Measurements from ENCODE around the gene VIPR1. TPM values are rescaled to one million over a fixed set of nuclear protein-coding genes. Genes with fewer than 3 reads are reported as not detected.

The VIPR1 gene
- total and polyA plus RNA-seq, 2 donors, result 1.8 to 4.4 TPM

GRCh38 chr3:42505849-42506410, 3.5 kb downstream of the VIPR1 start:
- peaks cover 4 to 32% of the 10 kb centered on the region in 2 donors for H3K4me1 ChIP-seq (ENCODE audit: control insufficient read depth in 2 of 2, insufficient read depth in 2 of 2, low read length in 2 of 2)
- H3K9me3 ChIP-seq (ENCODE audit: control insufficient read depth in 2 of 2, insufficient read depth in 1 of 2, low read length in 1 of 2), result peaks cover 0 to 5% of the 10 kb centered on the region in 2 donors
- DNase-seq (ENCODE audit: low read depth in 6 of 9, low spot score in 9 of 9), result no peak
- H3K36me3 ChIP-seq (ENCODE audit: control insufficient read depth in 2 of 2, insufficient read depth in 2 of 2, low read length in 1 of 2), result no peaks in the 10 kb centered on the region
- peaks cover 18 to 24% of the 10 kb centered on the region in 2 donors for H3K27me3 ChIP-seq (ENCODE audit: control insufficient read depth in 2 of 2, insufficient read depth in 1 of 2, low read length in 1 of 2)
- no peak overlapping the region for H3K27ac ChIP-seq (ENCODE audit: low read depth in 1 of 2, low read length in 1 of 2)
- H3K4me3 ChIP-seq (ENCODE audit: low read length in 2 of 2), result no peak overlapping the region
- WGBS, result 94% methylated on average over 4 of the region's 4 CpGs

GRCh38 chr3:42507252-42507651, 4.8 kb downstream of the VIPR1 start:
- peaks cover 0 to 20% of the 10 kb centered on the region in 2 donors for H3K4me1 ChIP-seq (ENCODE audit: control insufficient read depth in 2 of 2, insufficient read depth in 2 of 2, low read length in 2 of 2)
- peaks cover 0 to 5% of the 10 kb centered on the region in 2 donors for H3K9me3 ChIP-seq (ENCODE audit: control insufficient read depth in 2 of 2, insufficient read depth in 1 of 2, low read length in 1 of 2)
- H3K27me3 ChIP-seq (ENCODE audit: control insufficient read depth in 2 of 2, insufficient read depth in 1 of 2, low read length in 1 of 2), result peaks cover 4 to 10% of the 10 kb centered on the region in 2 donors
- no peak overlapping the region for H3K27ac ChIP-seq (ENCODE audit: low read depth in 1 of 2, low read length in 1 of 2)
- WGBS, result 56% methylated on average over 7 of the region's 7 CpGs
- DNase-seq (ENCODE audit: low read depth in 6 of 9, low spot score in 9 of 9), result peak in 1 of 9 donors; percentile 22
- no peak overlapping the region for H3K4me3 ChIP-seq (ENCODE audit: low read length in 2 of 2)
- H3K36me3 ChIP-seq (ENCODE audit: control insufficient read depth in 2 of 2, insufficient read depth in 2 of 2, low read length in 1 of 2), result no peaks in the 10 kb centered on the region

- DNase-seq (ENCODE audit: low read depth in 6 of 9, low spot score in 9 of 9), result peak in 1 of 9 donors; percentile 13
- WGBS, result 38% methylated on average over 6 of the region's 6 CpGs
- Histone ChIP-seq H3K4me1 (ENCODE audit: control insufficient read depth in 2 of 2, insufficient read depth in 2 of 2, low read length in 2 of 2) (peaks cover 0 to 18% of the 10 kb centered on the region in 2 donors), H3K9me3 (ENCODE audit: control insufficient read depth in 2 of 2, insufficient read depth in 1 of 2, low read length in 1 of 2) (peaks cover 0 to 5% of the 10 kb centered on the region in 2 donors), H3K4me3 (ENCODE audit: low read length in 2 of 2) (no peak overlapping the region), H3K36me3 (ENCODE audit: control insufficient read depth in 2 of 2, insufficient read depth in 2 of 2, low read length in 1 of 2) (no peaks in the 10 kb centered on the region), H3K27ac (ENCODE audit: low read depth in 1 of 2, low read length in 1 of 2) (no peak overlapping the region), H3K27me3 (ENCODE audit: control insufficient read depth in 2 of 2, insufficient read depth in 1 of 2, low read length in 1 of 2) (peaks cover 2 to 6% of the 10 kb centered on the region in 2 donors)
Measured at GRCh38 chr3:42507761-42508335, 5.4 kb downstream of the VIPR1 start.

- peaks cover 0 to 5% of the 10 kb centered on the region in 2 donors for H3K9me3 ChIP-seq (ENCODE audit: control insufficient read depth in 2 of 2, insufficient read depth in 1 of 2, low read length in 1 of 2)
- no peaks in the 10 kb centered on the region for H3K36me3 ChIP-seq (ENCODE audit: control insufficient read depth in 2 of 2, insufficient read depth in 2 of 2, low read length in 1 of 2)
- no peak for DNase-seq (ENCODE audit: low read depth in 6 of 9, low spot score in 9 of 9)
- H3K4me3 ChIP-seq (ENCODE audit: low read length in 2 of 2), result no peak overlapping the region
- no peaks in the 10 kb centered on the region for H3K27me3 ChIP-seq (ENCODE audit: control insufficient read depth in 2 of 2, insufficient read depth in 1 of 2, low read length in 1 of 2)
- peaks cover 0 to 14% of the 10 kb centered on the region in 2 donors for H3K4me1 ChIP-seq (ENCODE audit: control insufficient read depth in 2 of 2, insufficient read depth in 2 of 2, low read length in 2 of 2)
- no peak overlapping the region for H3K27ac ChIP-seq (ENCODE audit: low read depth in 1 of 2, low read length in 1 of 2)
- 98% methylated on average over 4 of the region's 4 CpGs for WGBS
Measured at GRCh38 chr3:42508562-42508961, 6.1 kb downstream of the VIPR1 start.

- Histone ChIP-seq H3K27ac (ENCODE audit: low read depth in 1 of 2, low read length in 1 of 2) (no peak overlapping the region), H3K4me1 (ENCODE audit: control insufficient read depth in 2 of 2, insufficient read depth in 2 of 2, low read length in 2 of 2) (peaks cover 0 to 14% of the 10 kb centered on the region in 2 donors), H3K4me3 (ENCODE audit: low read length in 2 of 2) (no peak overlapping the region), H3K27me3 (ENCODE audit: control insufficient read depth in 2 of 2, insufficient read depth in 1 of 2, low read length in 1 of 2) (no peaks in the 10 kb centered on the region), H3K9me3 (ENCODE audit: control insufficient read depth in 2 of 2, insufficient read depth in 1 of 2, low read length in 1 of 2) (peaks cover 0 to 5% of the 10 kb centered on the region in 2 donors), H3K36me3 (ENCODE audit: control insufficient read depth in 2 of 2, insufficient read depth in 2 of 2, low read length in 1 of 2) (no peaks in the 10 kb centered on the region)
- DNase-seq (ENCODE audit: low read depth in 6 of 9, low spot score in 9 of 9), result no peak
- WGBS, result 88% methylated on average over 3 of the region's 3 CpGs
Measured at GRCh38 chr3:42509111-42509510, 6.7 kb downstream of the VIPR1 start.

- WGBS, result 96% methylated on average over 4 of the region's 4 CpGs
- Histone ChIP-seq H3K4me1 (ENCODE audit: control insufficient read depth in 2 of 2, insufficient read depth in 2 of 2, low read length in 2 of 2) (peaks cover 0 to 14% of the 10 kb centered on the region in 2 donors), H3K4me3 (ENCODE audit: low read length in 2 of 2) (no peak overlapping the region), H3K36me3 (ENCODE audit: control insufficient read depth in 2 of 2, insufficient read depth in 2 of 2, low read length in 1 of 2) (no peaks in the 10 kb centered on the region), H3K27me3 (ENCODE audit: control insufficient read depth in 2 of 2, insufficient read depth in 1 of 2, low read length in 1 of 2) (no peaks in the 10 kb centered on the region), H3K9me3 (ENCODE audit: control insufficient read depth in 2 of 2, insufficient read depth in 1 of 2, low read length in 1 of 2) (peaks cover 0 to 5% of the 10 kb centered on the region in 2 donors), H3K27ac (ENCODE audit: low read depth in 1 of 2, low read length in 1 of 2) (no peak overlapping the region)
- DNase-seq (ENCODE audit: low read depth in 6 of 9, low spot score in 9 of 9), result no peak
Measured at GRCh38 chr3:42510325-42510724, 7.9 kb downstream of the VIPR1 start.

GRCh38 chr3:42511201-42511600, 8.8 kb downstream of the VIPR1 start:
- H3K27ac ChIP-seq (ENCODE audit: low read depth in 1 of 2, low read length in 1 of 2), result no peak overlapping the region
- H3K27me3 ChIP-seq (ENCODE audit: control insufficient read depth in 2 of 2, insufficient read depth in 1 of 2, low read length in 1 of 2), result no peaks in the 10 kb centered on the region
- H3K4me3 ChIP-seq (ENCODE audit: low read length in 2 of 2), result no peak overlapping the region
- H3K36me3 ChIP-seq (ENCODE audit: control insufficient read depth in 2 of 2, insufficient read depth in 2 of 2, low read length in 1 of 2), result no peaks in the 10 kb centered on the region
- no peak for DNase-seq (ENCODE audit: low read depth in 6 of 9, low spot score in 9 of 9)
- H3K9me3 ChIP-seq (ENCODE audit: control insufficient read depth in 2 of 2, insufficient read depth in 1 of 2, low read length in 1 of 2), result no peaks in the 10 kb centered on the region
- peaks cover 0 to 14% of the 10 kb centered on the region in 2 donors for H3K4me1 ChIP-seq (ENCODE audit: control insufficient read depth in 2 of 2, insufficient read depth in 2 of 2, low read length in 2 of 2)
- 98% methylated on average over 1 of the region's 1 CpG for WGBS

GRCh38 chr3:42511736-42512135, 9.3 kb downstream of the VIPR1 start:
- H3K27me3 ChIP-seq (ENCODE audit: control insufficient read depth in 2 of 2, insufficient read depth in 1 of 2, low read length in 1 of 2), result no peaks in the 10 kb centered on the region
- WGBS, result 51% methylated on average over 2 of the region's 2 CpGs
- DNase-seq (ENCODE audit: low read depth in 6 of 9, low spot score in 9 of 9), result no peak
- no peak overlapping the region for H3K27ac ChIP-seq (ENCODE audit: low read depth in 1 of 2, low read length in 1 of 2)
- H3K36me3 ChIP-seq (ENCODE audit: control insufficient read depth in 2 of 2, insufficient read depth in 2 of 2, low read length in 1 of 2), result no peaks in the 10 kb centered on the region
- H3K4me3 ChIP-seq (ENCODE audit: low read length in 2 of 2), result no peak overlapping the region
- peaks cover 0 to 14% of the 10 kb centered on the region in 2 donors for H3K4me1 ChIP-seq (ENCODE audit: control insufficient read depth in 2 of 2, insufficient read depth in 2 of 2, low read length in 2 of 2)
- no peaks in the 10 kb centered on the region for H3K9me3 ChIP-seq (ENCODE audit: control insufficient read depth in 2 of 2, insufficient read depth in 1 of 2, low read length in 1 of 2)

- H3K4me3 ChIP-seq (ENCODE audit: low read length in 2 of 2), result no peak overlapping the region
- no peak overlapping the region for H3K27ac ChIP-seq (ENCODE audit: low read depth in 1 of 2, low read length in 1 of 2)
- peaks cover 0 to 2% of the 10 kb centered on the region in 2 donors for H3K4me1 ChIP-seq (ENCODE audit: control insufficient read depth in 2 of 2, insufficient read depth in 2 of 2, low read length in 2 of 2)
- H3K9me3 ChIP-seq (ENCODE audit: control insufficient read depth in 2 of 2, insufficient read depth in 1 of 2, low read length in 1 of 2), result no peaks in the 10 kb centered on the region
- no peak for DNase-seq (ENCODE audit: low read depth in 6 of 9, low spot score in 9 of 9)
- 96% methylated on average over 3 of the region's 3 CpGs for WGBS
- H3K27me3 ChIP-seq (ENCODE audit: control insufficient read depth in 2 of 2, insufficient read depth in 1 of 2, low read length in 1 of 2), result no peaks in the 10 kb centered on the region
- no peaks in the 10 kb centered on the region for H3K36me3 ChIP-seq (ENCODE audit: control insufficient read depth in 2 of 2, insufficient read depth in 2 of 2, low read length in 1 of 2)
Measured at GRCh38 chr3:42513121-42513520, 10.7 kb downstream of the VIPR1 start.

Measured in thymus (tissue), 11 donors.